HepG2 (cell line): ENCODE results near the gene MAPKAPK3. TPM values are rescaled to one million over a fixed set of nuclear protein-coding genes. Genes with fewer than 3 reads are reported as not detected.

Source experiments
- ATAC-seq: fragments of 200-7000 bp; cut with Tn5 transposase; 3 replicates; pipeline ENCODE4 v1.9.1; 2020; ENCODE audit warnings: mild to moderate bottlenecking, moderate library complexity
- BruUV-seq: library from RNA; stranded (reverse); fragments of 400-500 nt; replicated peaks from 2 replicates; lab custom pipeline; 2021; lab: Mats Ljungman, UMichigan
- CTCF ChIA-PET: fragments of 300-600 bp; formaldehyde crosslinking; extraction: SDS; loops from one replicate; lab custom pipeline; 2021; ENCODE audit warnings: low total read pairs, inconsistent platforms, low intra/inter-chr PET ratio; lab: Yijun Ruan, JAX
- POLR2A ChIA-PET: fragments of 350-600 bp; sonication (Branson Sonifier 250); formaldehyde crosslinking; loops from one replicate; lab custom pipeline; 2020; ENCODE audit warnings: antibody characterized with exemption, inconsistent platforms; lab: Yijun Ruan, JAX
- DNase-seq: peaks from one replicate; pipeline ENCODE4 v3.0.0-alpha.2; 2015; ENCODE audit warnings: low spot score
- FAIRE-seq: peaks from 3 replicates; lab custom pipeline; 2011; peaks lifted over from hg19 to GRCh38; lab: Jason Lieb, UNC
- H2AFZ ChIP-seq: one replicate; pipeline ENCODE4 v1.6.1; 2011; ENCODE audit warnings: low read length, inconsistent platforms
- H3K27ac ChIP-seq: fragments of 300-600 bp; 3 replicates; pipeline ENCODE4 v1.8.0; 2011; ENCODE audit warnings: mixed run types, mild to moderate bottlenecking, mixed read lengths, low read length, inconsistent platforms; ENCODE audit not compliant: insufficient read depth; ENCODE audit errors: extremely low read length
- H3K27me3 ChIP-seq, 2 experiments: fragments of 200-600 bp in 1 of 2; 2 replicates in 1 of 2; 3 replicates in 1 of 2; pipeline versions ENCODE4 v1.6.0 to v1.8.0; 2011; ENCODE audit warnings: low read length in 2 of 2, mild to moderate bottlenecking in 2 of 2, moderate library complexity in 2 of 2, inconsistent platforms in 1 of 2; ENCODE audit not compliant: insufficient read depth in 2 of 2, control insufficient read depth in 1 of 2
- H3K36me3 ChIP-seq, 2 experiments: fragments of 200-600 bp in 1 of 2; replicated peaks in 1 of 2; 2 replicates in 1 of 2; 3 replicates in 1 of 2; pipeline versions ENCODE4 v1.5.1 to v1.8.0; 2011; ENCODE audit warnings: low read length in 2 of 2, inconsistent platforms in 1 of 2; ENCODE audit not compliant: insufficient read depth in 2 of 2, control insufficient read depth in 1 of 2
- H3K4me1 ChIP-seq: 2 replicates; pipeline ENCODE4 v1.5.1; 2012; ENCODE audit warnings: low read length, inconsistent platforms; ENCODE audit not compliant: insufficient read depth
- H3K4me2 ChIP-seq: 2 replicates; pipeline ENCODE4 v1.6.0; 2011; ENCODE audit warnings: low read depth, low read length, inconsistent platforms
- H3K4me3 ChIP-seq, 3 experiments: fragments of 200-600 bp in 1 of 3; sonication (generic), shearing (Covaris generic) in 1 of 3; replicated peaks in 1 of 3; 2 replicates each; pipeline ENCODE4 v1.5.1; 2011 to 2016; ENCODE audit warnings: low read length in 3 of 3, inconsistent platforms in 2 of 3, low read depth in 2 of 3, mild to moderate bottlenecking in 2 of 3, control low read depth in 1 of 3, mixed read lengths in 1 of 3; ENCODE audit not compliant: insufficient read depth in 1 of 3
- H3K79me2 ChIP-seq: one replicate; pipeline ENCODE4 v1.6.1; 2011; ENCODE audit warnings: low read length, inconsistent platforms; ENCODE audit not compliant: insufficient read depth
- H3K9ac ChIP-seq: 2 replicates; pipeline ENCODE4 v1.6.0; 2011; ENCODE audit warnings: mild to moderate bottlenecking, low read depth, low read length, inconsistent platforms; ENCODE audit not compliant: insufficient read depth
- H3K9me3 ChIP-seq: 2 replicates; pipeline ENCODE4 v1.5.1; 2012; ENCODE audit warnings: mild to moderate bottlenecking, low read length
- H4K20me1 ChIP-seq: 2 replicates; pipeline ENCODE4 v1.6.0; 2011; ENCODE audit warnings: inconsistent platforms, mild to moderate bottlenecking, low read length, moderate library complexity; ENCODE audit not compliant: insufficient read depth
- ADNP ChIP-seq: sonication (generic); formaldehyde crosslinking; IDR thresholded peaks from 2 replicates; pipeline ENCODE4 v1.4.0; 2020; ENCODE audit warnings: missing genetic modification reagents
- ATRX ChIP-seq: sonication (generic); formaldehyde crosslinking; IDR thresholded peaks from 2 replicates; pipeline ENCODE4 v1.4.0; 2020; ENCODE audit warnings: missing genetic modification reagents, borderline replicate concordance
- CBFB ChIP-seq: sonication (generic); formaldehyde crosslinking; IDR thresholded peaks from 2 replicates; pipeline ENCODE4 v1.4.0; 2020; ENCODE audit warnings: missing genetic modification reagents
- KMT2B ChIP-seq: IDR thresholded peaks from 2 replicates; pipeline ENCODE4 v1.6.1; 2016; ENCODE audit warnings: missing genetic modification reagents, missing compliant biosample characterization
- MIXL1 ChIP-seq: IDR thresholded peaks from 2 replicates; pipeline ENCODE4 v1.6.1; 2016
- RARG ChIP-seq: sonication (generic); formaldehyde crosslinking; IDR thresholded peaks from 2 replicates; pipeline ENCODE4 v1.4.0; 2020; ENCODE audit warnings: low read depth, mild to moderate bottlenecking, missing genetic modification reagents
- TCF7 ChIP-seq: sonication (generic); IDR thresholded peaks from 2 replicates; pipeline ENCODE4 v1.6.1; 2016; ENCODE audit warnings: antibody characterized with exemption, low read depth
- ZNF143 ChIP-seq: sonication (generic); formaldehyde crosslinking; IDR thresholded peaks from 2 replicates; pipeline ENCODE4 v1.4.0; 2020; ENCODE audit warnings: missing genetic modification reagents
- ZNF446 ChIP-seq: sonication (generic); formaldehyde crosslinking; IDR thresholded peaks from 2 replicates; pipeline ENCODE4 v1.5.0; 2020; ENCODE audit warnings: mild to moderate bottlenecking, missing genetic modification reagents
- ZNF709 ChIP-seq: sonication (generic); formaldehyde crosslinking; IDR thresholded peaks from 2 replicates; pipeline ENCODE4 v1.5.0; 2020; ENCODE audit warnings: mild to moderate bottlenecking, missing genetic modification reagents
- ZNF75D ChIP-seq: sonication (generic); formaldehyde crosslinking; IDR thresholded peaks from 2 replicates; pipeline ENCODE4 v1.8.1; 2023; ENCODE audit warnings: missing genetic modification reagents, mild to moderate bottlenecking, borderline replicate concordance
- WGBS: methylation state at CpG from one replicate; pipeline ENCODE4 v1.1.6; 2017; ENCODE audit warnings: low lambda C conversion rate; 5-methylcytosine and 5-hydroxymethylcytosine counted together
- in situ Hi-C: cut with HindIII; loops from 2 replicates; pipeline ENCODE4 v1.10.0; 2017; ENCODE audit warnings: low pct_unique_long_range_greater_than_20kb; ENCODE audit not compliant: extremely low pct_ligation_motif_present
- intact Hi-C: fragments of 100-400 bp; cut with micrococcal nuclease; formaldehyde crosslinking; loops from one replicate; pipeline ENCODE4 v1.10.0; 2022; ENCODE audit not compliant: unreplicated experiment
- polyA plus RNA-seq, 8 experiments: library from polyadenylated mRNA; depleted of rRNA in 3 of 8; stranded (reverse) in 7 of 8; unstranded in 1 of 8; fragments of >200 nt; fragmentation: Illumina TruSeq in 4 of 8; extraction: Trizol in 4 of 8; gene quantifications; 2 replicates each; pipeline versions ENCODE4 v1.2.1 to v1.2.3, GENCODE V29; 2011 to 2016; ENCODE audit warnings: low read depth in 4 of 8, missing spikeins in 1 of 8, mixed read lengths in 1 of 8; ENCODE audit not compliant: insufficient read depth in 1 of 8
- total RNA-seq, 5 experiments: library from RNA; depleted of rRNA; stranded (reverse); fragments of >200 nt; fragmentation: Illumina TruSeq; extraction: Trizol; gene quantifications; 2 replicates each; pipeline ENCODE4 v1.2.3, GENCODE V29; 2016; ENCODE audit warnings: low read depth in 1 of 5
- TF ChIP-seq, protein P1 (sequence below): sonication (generic); formaldehyde crosslinking; IDR thresholded peaks from 2 replicates; pipeline ENCODE4 v1.5.1; 2020; ENCODE audit warnings: missing genetic modification reagents, mild to moderate bottlenecking, borderline replicate concordance

Gene MAPKAPK3
- total and polyA plus RNA-seq, 2 of the 13 experiments (the other 11 are each of a cell fraction or from before 2014, with no cell fraction given), result 39.9 to 41.2 TPM

DNA sequence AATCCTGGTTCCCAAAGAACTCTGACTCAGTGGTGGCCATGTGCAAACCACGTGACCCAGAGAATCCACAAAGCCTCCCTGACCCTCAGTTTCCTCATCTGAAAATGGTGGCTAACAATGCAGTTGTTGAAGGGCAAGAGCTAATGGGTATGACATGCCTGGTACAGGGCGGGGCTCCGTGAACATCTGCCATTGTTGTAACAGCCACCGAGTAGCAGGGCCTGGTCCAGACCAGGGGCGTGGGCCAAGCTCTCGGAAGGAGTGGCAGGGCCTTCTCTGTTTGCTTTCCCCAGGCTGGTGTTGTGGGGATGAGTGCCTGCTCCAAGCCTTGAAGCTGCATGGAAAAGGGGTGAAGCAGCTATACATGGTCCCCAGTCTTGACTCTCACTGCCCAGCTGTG, 13.4 kb downstream of the MAPKAPK3 start:
- Histone ChIP-seq H3K4me3 (no peak overlapping the region), H3K36me3 (peaks cover 3 to 15% of the 10 kb centered on the region in 2 experiments; a peak in 2 of 5 replicates), H3K79me2 (no peaks in the 10 kb centered on the region), H3K9ac (no peak overlapping the region), H3K4me1 (no peaks in the 10 kb centered on the region), H4K20me1 (no peaks in the 10 kb centered on the region), H3K4me2 (no peak overlapping the region), H3K9me3 (no peaks in the 10 kb centered on the region), H2AFZ (no peak overlapping the region), H3K27ac (no peak overlapping the region), H3K27me3 (no peaks in the 10 kb centered on the region)
- DNase-seq (no peak), ATAC-seq (no peak), FAIRE-seq (no peak)
- WGBS, result 82% methylated on average over 4 of the region's 6 CpGs
- TF ChIP-seq ATRX (CRISPR knock-in tag) (no peak), ZNF75D (CRISPR knock-in tag) (no peak), KMT2B (CRISPR knock-in tag) (no peak), TCF7 (no peak), ADNP (CRISPR knock-in tag) (no peak), ZNF143 (CRISPR knock-in tag) (no peak), CBFB (CRISPR knock-in tag) (no peak), MIXL1 (CRISPR knock-in tag) (no peak), ZNF446 (CRISPR knock-in tag) (no peak), ZNF709 (CRISPR knock-in tag) (no peak), RARG (CRISPR knock-in tag) (no peak)
- TF ChIP-seq, protein P1, sequence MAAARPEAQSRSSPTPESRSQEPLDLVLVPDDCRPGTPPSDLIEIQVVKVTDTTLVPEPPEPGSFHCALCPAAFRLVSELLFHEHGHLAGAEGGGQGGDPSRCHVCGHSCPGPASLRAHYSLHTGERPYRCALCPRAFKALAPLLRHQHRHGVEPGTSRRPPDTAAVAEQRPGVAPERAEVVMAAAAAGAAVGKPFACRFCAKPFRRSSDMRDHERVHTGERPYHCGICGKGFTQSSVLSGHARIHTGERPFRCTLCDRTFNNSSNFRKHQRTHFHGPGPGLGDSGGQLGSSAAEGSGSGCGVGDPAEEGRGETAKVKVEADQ (CRISPR knock-in tag), result no peak
- CTCF ChIA-PET, result no interaction called here
- BruUV-seq, result no TSS peak
- in situ Hi-C loops (no loop called here), intact Hi-C loops (no loop called here)
- POLR2A ChIA-PET, result no interaction called here
